Tibial artery (tissue), 4 donors: ENCODE measurements around the gene TGOLN2.

Source experiments
- DNase-seq, 2 donors: peaks; one replicate each; pipeline ENCODE4 v3.0.0-alpha.2; 2019
- H3K27ac ChIP-seq, 2 donors: fragments of 200-600 bp; sonication (generic) in 1 of 2; 1 replicate in 1 of 2; 2 replicates in 1 of 2; pipeline ENCODE4 v1.5.1; 2018 to 2019; ENCODE audit warnings: mild to moderate bottlenecking in 1 of 2
- H3K27me3 ChIP-seq, 2 donors: fragments of 200-600 bp; sonication (generic) in 1 of 2; one replicate each; pipeline versions ENCODE4 v1.5.1 to v1.6.0; 2016 to 2019
- H3K36me3 ChIP-seq, 3 donors: fragments of 200-600 bp; sonication (generic) in 2 of 3; one replicate each; pipeline ENCODE4 v1.5.1; 2016 to 2019; ENCODE audit warnings: mild to moderate bottlenecking in 2 of 3
- H3K4me1 ChIP-seq, 4 donors: fragments of 200-600 bp; sonication (generic) in 2 of 4; 1 replicate in 3 of 4; 2 replicates in 1 of 4; pipeline ENCODE4 v1.5.1; 2016 to 2019
- H3K4me3 ChIP-seq, 2 donors: fragments of 200-600 bp; sonication (generic) in 1 of 2; 1 replicate in 1 of 2; 2 replicates in 1 of 2; pipeline ENCODE4 v1.5.1; 2018 to 2019; ENCODE audit warnings: mild to moderate bottlenecking in 2 of 2
- H3K9me3 ChIP-seq, 3 donors: fragments of 200-600 bp; sonication (generic) in 1 of 3; one replicate each; pipeline ENCODE4 v1.5.1; 2016 to 2019
- intact Hi-C: fragments of 100-400 bp; cut with DNase I; formaldehyde crosslinking; loops from one replicate; pipeline ENCODE4 v1.15.0; 2023; ENCODE audit warnings: low total_unique reads
- TF ChIP-seq, protein P1 (sequence below), 2 experiments: fragments of 200-600 bp in 1 of 2; fragments of 450-650 bp in 1 of 2; IDR thresholded peaks; one replicate each; pipeline ENCODE4 v1.5.1; 2017 to 2019; ENCODE audit warnings: antibody characterized with exemption in 2 of 2, mild to moderate bottlenecking in 1 of 2, moderate library complexity in 1 of 2

The TGOLN2 gene

DNA sequence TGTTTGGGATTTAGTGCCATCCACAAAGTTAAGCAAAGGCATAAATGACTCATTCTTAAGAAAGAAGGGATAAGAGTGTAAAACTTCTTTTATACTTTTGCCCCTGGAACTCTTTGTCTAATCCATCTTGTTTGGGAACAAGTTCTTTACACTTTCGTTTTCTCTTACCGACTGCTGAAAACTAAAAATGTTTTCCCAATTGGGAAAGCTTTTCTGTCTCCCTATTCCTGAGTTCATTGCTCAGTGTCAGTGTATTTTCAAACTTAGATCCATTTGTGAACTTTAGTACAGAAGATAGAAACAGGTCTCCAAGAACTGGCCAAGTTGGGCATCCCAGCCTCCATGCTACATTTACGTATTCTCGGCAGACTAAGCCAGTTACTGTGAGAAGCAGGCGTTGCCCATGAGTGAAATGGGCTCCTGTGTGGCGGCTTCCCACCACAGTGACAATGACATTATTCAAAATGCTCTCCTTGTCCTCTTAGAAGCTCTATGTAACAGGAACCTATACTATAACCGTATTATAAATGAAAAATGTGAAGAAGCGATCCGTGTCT lies 51.7 kb downstream of the TGOLN2 start:
- TF ChIP-seq, protein P1, sequence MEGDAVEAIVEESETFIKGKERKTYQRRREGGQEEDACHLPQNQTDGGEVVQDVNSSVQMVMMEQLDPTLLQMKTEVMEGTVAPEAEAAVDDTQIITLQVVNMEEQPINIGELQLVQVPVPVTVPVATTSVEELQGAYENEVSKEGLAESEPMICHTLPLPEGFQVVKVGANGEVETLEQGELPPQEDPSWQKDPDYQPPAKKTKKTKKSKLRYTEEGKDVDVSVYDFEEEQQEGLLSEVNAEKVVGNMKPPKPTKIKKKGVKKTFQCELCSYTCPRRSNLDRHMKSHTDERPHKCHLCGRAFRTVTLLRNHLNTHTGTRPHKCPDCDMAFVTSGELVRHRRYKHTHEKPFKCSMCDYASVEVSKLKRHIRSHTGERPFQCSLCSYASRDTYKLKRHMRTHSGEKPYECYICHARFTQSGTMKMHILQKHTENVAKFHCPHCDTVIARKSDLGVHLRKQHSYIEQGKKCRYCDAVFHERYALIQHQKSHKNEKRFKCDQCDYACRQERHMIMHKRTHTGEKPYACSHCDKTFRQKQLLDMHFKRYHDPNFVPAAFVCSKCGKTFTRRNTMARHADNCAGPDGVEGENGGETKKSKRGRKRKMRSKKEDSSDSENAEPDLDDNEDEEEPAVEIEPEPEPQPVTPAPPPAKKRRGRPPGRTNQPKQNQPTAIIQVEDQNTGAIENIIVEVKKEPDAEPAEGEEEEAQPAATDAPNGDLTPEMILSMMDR (IDR thresholded peaks at IDR 0.05): no peak
- H3K36me3 ChIP-seq: no peaks in the 10 kb centered on the region
- no peak for DNase-seq
- H3K27ac ChIP-seq: peak overlapping the region; percentile 68 to 80
- peak overlapping the region; percentile 32 to 39 for H3K4me3 ChIP-seq
- no peaks in the 10 kb centered on the region for H3K9me3 ChIP-seq
- H3K27me3 ChIP-seq: no peaks in the 10 kb centered on the region
- peaks cover 0 to 37% (median 31%) of the 10 kb centered on the region in 4 donors for H3K4me1 ChIP-seq
- intact Hi-C loops: no loop called here

DNA sequence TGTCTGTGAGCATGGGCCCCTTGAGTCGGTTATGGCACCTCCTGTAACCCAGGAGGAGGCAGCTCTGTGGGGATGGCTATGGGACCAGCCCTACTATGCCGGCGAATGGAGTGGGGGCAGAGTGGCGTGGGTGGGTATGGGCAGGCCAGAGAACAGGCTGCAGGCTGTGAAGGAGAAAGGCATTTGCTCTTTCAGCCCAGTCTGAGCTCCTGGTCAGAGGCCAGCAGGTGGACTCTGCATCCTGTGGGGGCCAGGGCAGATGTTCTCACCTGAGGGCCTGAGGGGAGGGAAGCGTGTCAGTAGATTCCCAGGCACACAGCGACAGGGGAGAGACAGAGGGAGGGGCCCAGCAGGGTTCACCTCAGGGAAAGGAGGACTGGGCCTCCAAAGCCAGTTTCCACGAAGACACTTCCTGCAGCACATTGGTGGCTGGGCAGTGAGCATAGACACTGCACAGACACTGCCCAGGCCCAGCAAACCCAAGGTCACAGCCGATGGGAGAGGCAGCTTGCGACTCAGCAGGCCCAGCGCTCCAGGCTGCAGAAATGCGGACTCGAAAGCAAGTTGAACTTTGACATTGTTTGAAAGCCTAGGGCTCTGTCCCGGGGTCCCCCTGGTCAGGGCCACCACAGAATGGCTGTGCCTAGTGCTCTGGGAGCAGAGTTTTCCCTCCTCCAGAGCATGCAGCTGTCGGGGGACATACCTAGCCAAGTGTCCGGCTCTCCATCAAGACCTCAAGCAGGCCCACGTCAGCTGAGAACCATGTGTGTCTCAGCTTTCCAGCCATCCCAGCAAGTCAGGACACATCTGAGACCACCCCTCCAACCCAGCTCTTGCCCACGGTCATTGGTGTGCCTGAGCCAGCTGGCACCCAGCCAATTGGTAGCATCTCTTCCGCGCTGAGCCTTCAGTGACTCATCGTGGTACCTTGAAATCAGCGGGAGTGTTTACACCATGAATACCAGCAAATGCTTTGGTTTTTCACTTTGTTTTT lies 53.8 kb downstream of the TGOLN2 start:
- H3K4me3 ChIP-seq: no peak overlapping the region
- no peaks in the 10 kb centered on the region for H3K9me3 ChIP-seq
- DNase-seq: no peak
- intact Hi-C loops: no loop called here
- no peaks in the 10 kb centered on the region for H3K27me3 ChIP-seq
- TF ChIP-seq, protein P1 (IDR thresholded peaks at IDR 0.05): no peak
- no peak overlapping the region for H3K27ac ChIP-seq
- H3K4me1 ChIP-seq: peaks cover 0 to 45% (median 36%) of the 10 kb centered on the region in 4 donors
- no peaks in the 10 kb centered on the region for H3K36me3 ChIP-seq

DNA sequence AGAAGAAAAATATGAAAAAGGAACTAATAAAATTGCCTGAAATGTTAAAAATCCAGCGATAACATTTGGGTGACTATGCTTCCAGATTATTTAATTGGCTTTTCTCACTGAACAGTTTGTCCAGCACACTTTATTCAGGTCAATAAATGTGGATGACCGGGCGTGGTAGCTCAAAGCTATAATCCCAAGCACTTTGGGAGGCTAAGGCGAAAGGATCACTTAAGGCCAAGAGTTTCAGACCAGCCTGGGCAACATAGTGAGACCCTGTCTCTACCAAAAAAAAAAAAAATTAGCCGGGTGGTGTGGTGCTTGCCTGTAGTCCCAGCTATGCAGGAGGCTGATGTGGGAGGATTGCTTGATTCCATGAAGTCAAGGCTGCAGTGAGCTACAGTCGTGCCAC lies 55.4 kb downstream of the TGOLN2 start:
- intact Hi-C loops: no loop called here

DNA sequence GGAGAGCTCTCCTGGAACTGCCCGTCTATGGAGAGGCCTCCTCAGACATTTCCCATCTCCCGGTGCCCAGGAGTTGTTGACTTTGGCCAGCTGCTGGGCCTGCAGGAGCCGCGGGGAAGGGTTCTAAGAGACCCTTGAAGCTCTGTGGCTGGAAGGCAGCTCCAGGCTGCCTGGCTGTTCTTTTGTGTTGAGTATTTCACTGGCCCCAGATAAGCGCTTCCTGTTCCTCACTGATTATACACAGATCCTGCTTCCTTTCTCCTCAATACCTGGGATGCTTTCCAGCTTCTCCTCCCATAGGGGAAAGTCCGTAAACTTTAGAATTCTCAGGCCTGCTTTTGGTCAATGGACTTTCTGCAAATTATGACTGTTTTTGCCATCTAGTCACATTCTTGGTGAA lies 57.8 kb downstream of the TGOLN2 start:
- no peaks in the 10 kb centered on the region for H3K9me3 ChIP-seq
- H3K4me1 ChIP-seq: peaks cover 0 to 34% (median 29%) of the 10 kb centered on the region in 4 donors
- no peak overlapping the region for H3K4me3 ChIP-seq
- intact Hi-C loops: no loop called here
- DNase-seq: no peak
- H3K27ac ChIP-seq: no peak overlapping the region
- H3K27me3 ChIP-seq: no peaks in the 10 kb centered on the region
- TF ChIP-seq, protein P1 (IDR thresholded peaks at IDR 0.05): no peak
- H3K36me3 ChIP-seq: no peaks in the 10 kb centered on the region

More for the DNA sequence above, 55.4 kb downstream of the TGOLN2 start:
- H3K27me3 ChIP-seq: no peaks in the 10 kb centered on the region
- TF ChIP-seq, protein P1 (IDR thresholded peaks at IDR 0.05): no peak
- H3K4me3 ChIP-seq: no peak overlapping the region
- no peaks in the 10 kb centered on the region for H3K9me3 ChIP-seq
- peaks cover 0 to 29% (median 20%) of the 10 kb centered on the region in 4 donors for H3K4me1 ChIP-seq
- no peak for DNase-seq
- H3K27ac ChIP-seq: no peak overlapping the region
- no peaks in the 10 kb centered on the region for H3K36me3 ChIP-seq
